CD4-positive, alpha-beta T cell treated with Interferon gamma for 1 hour (primary cell): Measurements from ENCODE around the gene KRTAP9-6.
A peak's percentile ranks its signal among the peaks of the same experiment; 100 is the strongest.
"Not testable (repeated sequence)": the region's sequence is repeated elsewhere in the genome, so short reads cannot be mapped to it uniquely, and the experiment has no call there.

Source experiments
- DNase-seq: peaks from one replicate; pipeline ENCODE4 v3.0.0-alpha.2; 2020

The KRTAP9-6 gene

DNA sequence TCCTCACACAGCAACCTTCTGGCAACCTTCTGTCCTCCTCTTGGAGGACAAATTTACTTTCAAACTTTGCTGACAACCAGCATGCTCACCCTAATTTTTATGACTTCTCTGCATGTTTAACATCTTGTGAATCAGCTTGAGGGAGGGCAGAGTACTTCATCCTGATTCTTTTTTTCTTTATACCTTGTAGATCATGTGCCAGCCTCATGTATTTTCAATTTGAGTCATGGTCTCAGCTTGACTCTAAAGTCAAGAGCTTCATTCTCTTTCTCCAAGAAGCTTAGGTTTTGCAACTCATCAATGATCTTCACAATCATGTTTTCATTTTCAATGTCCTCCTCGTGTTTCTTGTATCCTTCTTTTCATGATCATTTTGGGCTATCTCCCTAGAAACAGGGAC lies 6.7 kb downstream of the KRTAP9-6 start:
- DNase-seq, result no peak

DNA sequence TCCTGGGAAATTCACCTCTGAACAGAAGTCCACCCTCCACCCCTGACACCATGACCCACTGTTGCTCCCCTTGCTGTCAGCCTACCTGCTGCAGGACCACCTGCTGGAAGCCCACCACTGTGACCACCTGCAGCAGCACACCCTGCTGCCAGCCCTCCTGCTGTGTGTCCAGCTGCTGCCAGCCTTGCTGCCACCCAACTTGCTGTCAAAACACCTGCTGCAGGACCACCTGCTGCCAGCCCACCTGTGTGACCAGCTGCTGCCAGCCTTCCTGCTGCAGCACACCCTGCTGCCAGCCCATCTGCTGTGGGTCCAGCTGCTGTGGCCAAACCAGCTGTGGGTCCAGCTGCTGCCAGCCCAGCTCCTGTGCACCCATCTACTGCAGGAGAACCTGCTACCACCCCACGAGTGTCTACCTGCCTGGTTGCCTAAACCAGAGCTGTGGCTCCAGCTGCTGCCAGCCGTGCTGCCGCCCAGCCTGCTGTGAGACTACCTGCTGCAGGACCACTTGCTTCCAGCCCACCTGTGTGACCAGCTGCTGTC lies 10.5 kb downstream of the KRTAP9-6 start, which contains the start of gene KRTAP9-7:
Gene KRTAP9-7, plus strand, starts transcription at position 51 of the 543 bp plus-strand sequence. Its CDS starts 0 bp downstream, at position 51.
- not testable (repeated sequence) for DNase-seq

DNA sequence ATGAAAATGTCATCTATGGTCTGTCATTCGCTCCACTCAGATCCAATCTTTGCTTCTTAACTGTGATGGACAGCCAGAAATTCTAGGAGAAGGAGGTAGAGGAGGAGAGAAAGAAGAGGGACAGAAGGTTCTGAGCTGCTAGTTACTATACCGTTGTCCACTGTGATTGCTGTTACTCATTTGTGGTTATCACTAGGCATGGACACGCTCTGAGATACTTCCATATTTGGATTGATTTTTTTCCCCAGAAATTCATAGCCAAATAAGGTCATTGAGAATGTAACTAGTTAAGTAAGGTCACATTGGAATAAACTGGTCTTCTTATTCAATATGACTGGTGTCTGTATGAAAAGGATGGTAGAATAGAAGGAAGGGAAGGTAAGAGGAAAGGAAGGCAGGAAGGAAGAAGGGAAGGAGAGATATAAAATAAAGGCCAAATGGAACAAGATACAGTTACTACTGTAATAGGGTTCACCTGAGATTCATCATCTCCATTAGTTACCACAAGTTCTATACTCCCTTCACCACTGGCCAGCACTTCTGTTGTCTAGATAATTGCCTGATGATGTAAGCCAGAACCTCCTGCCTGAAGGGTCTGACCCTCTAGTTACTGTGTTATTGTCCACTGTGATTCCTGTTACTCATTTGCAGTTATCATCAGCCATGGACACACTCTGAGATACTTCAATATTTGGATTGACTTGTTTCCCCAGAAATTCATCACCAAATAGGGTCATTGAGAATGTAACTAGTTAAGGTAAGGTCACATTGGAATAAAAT lies 13.2 kb downstream of the KRTAP9-6 start:
- no peak for DNase-seq

DNA sequence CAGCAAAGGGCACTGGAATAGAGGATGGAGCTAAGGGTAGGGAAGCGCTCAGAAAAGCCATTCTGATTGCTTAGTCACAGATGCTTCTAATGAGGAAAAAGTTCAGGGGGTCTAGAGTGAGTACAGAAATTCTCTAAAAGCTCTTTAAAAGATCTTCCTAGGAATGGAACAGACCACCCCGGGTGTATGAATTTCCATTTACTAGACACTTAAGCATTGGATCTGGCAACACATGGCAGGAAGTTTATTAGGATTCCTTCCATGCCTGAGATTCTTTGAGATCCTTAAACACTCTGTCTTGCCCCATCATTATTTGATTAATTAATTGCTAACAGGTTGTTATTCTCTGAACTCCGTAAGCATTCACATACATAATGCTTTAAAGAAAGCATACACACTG lies 18.9 kb downstream of the KRTAP9-6 start:
- no peak for DNase-seq

DNA sequence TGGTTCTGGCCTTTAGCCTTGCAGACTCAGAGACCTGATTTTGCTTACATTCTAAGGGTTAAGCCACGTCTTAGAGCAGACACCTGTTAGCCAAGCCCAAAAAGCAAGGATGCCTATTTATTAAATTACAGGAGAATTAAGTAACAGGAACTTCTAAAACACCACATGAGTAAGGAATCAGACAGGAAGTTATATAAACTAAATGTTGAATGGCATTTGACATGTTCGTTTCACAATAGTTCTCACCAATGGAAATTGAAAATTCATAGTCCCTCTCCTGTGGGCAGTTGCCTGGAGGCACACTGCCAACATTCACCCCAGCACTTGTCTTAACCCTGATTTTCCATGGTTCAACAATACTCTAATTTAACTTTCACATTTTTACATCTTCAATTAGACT lies 19.4 kb downstream of the KRTAP9-6 start:
- no peak for DNase-seq

DNA sequence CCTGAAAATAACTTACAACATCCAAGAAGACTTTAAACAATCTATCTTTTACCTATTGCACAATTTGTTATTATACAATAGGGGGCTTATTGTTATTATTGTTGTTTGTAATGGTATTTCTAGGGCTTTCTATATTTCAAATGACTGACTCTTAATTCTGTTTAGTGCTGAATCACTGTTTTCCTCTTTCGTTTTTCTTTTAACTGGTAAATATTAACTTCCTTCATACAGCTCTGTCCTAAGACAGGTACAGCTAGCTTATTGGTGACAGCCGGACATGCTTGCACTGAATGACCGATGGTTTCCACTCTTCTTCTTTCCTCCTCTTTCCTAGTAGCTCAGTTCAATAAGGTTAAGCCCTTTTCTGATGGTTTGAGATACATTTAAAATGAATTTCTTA lies 21.9 kb downstream of the KRTAP9-6 start:
- no peak for DNase-seq

DNA sequence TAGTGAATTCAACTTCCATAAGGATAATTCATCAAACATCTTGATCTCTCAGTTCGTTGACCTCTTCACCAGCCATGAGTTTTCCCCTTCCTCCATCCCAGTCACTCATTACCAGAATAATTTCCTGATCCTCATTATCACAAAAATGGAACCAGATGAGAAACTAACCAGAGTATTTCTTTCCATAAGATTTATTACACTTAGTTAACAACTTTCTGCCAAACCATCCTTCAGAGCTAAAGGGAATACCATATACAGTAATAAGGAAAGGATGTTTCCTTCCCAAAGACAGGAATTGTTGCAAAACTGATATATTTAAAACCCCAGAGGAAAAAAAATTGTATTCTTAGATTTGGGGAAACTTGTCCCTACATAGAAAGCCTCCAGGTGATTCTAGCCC lies 28.8 kb downstream of the KRTAP9-6 start:
- no peak for DNase-seq

DNA sequence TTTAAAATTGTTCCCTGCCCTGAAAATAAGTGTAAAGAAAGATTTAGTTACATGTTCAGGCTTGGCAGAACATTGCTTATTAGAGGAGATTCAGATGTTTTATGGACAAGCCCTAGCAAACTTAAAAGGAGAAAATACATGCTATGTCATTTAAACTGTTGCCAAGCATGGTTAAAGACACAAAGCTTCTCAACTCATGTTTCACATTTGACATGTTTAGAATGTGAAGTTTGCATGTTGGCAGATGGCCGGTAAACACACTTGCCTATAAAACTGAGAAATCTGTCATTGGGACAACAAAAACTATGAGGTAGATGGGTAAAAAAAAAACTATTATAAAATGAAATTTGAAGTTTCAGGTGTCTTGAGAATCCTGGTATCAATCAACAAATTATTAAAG lies 31.7 kb downstream of the KRTAP9-6 start:
- no peak for DNase-seq

DNA sequence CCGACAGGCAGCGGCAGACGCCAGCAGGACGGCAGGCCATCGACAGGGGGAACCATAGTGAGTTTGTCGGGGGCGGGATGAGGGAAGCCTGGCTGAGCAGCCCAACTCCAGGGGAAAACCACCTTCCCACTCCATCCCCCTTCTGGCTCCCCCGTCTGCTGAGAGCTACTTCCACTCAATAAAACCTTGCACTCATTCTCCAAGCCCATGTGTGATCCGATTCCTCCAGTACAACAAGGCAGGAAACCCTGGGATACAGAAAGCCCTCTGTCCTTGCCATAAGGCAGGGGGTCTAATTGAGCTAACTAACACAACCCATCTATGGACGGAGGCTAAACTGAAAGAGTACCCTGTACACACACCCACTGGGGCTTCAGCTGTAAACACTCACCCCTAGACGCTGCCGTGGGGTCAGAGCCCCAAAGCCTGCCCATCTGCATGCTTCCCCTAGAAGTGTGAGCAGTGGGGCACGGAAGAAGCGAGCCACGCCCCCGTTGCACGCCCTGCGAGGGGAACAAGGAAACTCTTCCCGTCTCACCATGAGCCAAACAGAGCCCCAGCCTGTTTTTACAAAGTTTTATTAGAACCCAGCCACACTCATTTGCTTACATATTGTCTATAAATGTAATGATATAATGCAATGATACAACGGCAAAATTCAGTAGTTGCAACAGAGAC lies 33.4 kb downstream of the KRTAP9-6 start:
- no peak for DNase-seq

DNA sequence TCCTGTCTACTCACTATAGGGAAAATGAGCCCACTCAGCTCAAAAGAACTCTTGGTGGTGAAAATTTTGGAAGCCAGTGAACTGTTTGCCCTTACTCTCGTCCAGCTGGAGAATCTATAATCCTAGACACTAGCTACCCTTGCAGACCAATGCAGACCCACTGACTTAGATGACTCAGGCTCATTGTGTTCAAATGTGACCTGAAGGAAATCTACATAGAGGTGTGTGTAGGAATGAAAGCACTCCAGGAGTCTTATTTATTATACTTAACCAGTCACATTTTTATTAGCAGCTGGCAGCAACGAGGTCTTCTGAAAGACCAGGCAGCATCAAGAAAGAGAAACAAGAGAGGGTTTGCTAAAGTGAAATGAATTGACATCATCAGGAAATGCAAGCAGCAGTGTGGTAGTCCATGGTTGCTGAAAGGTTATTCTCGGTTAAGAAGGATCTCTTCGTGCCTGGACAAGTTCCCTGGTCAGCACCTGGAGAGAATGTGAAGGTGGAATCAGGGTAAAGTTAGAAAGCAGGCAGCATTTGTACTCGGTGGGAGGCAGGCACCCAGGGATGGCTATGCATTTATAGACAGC lies 36.1 kb downstream of the KRTAP9-6 start:
- DNase-seq, result no peak

DNA sequence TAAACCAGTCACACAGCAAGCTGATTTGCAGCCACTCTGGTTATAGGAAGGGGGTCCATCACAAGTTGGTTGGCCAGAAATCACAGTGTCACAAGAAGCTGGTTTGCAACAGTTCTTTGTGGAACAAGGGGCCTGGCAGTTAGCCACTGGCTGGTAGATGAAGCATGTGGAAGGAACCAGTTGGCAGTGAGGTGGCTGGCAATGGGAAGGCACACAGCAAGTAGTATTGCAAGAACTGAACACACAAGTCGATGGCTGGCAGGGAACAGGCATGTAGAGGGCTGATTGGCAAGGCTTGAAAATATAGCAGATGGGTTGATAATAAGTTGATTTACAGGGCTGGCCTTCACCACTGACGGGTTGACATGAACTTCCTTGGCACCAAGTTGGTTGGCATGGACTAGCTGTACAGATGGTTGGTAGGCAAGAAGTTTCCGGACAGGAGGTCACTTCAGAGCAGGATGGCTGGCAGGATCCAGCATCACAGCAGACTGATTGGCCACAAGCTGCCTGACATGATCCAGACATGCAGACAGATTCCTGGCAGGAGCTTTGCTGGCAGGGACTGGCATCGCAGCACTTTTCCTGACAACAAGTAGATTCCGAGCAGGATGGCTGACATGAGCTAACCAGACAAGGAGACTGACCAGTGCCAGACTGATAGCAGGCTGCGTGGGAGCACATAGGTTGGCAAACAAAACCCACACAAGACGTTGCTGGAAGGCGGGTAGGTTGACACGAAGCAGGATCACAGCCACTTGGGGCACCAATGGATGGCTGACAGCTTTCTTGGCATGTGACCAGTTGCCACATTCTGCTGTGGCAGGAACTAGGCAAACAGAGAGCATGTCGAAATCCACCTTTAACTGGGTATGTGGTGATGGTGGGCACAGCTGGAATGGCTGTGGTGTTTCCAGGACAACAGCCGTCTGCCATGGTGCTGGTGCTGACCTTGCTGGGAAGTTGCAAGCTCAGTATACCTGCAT lies 37.0 kb downstream of the KRTAP9-6 start, which contains the start of gene KRTAP29-1:
Gene KRTAP29-1, minus strand, starts transcription at position 936 of the 986 bp plus-strand sequence. Its CDS starts 0 bp downstream, at position 936.
- no peak for DNase-seq

DNA sequence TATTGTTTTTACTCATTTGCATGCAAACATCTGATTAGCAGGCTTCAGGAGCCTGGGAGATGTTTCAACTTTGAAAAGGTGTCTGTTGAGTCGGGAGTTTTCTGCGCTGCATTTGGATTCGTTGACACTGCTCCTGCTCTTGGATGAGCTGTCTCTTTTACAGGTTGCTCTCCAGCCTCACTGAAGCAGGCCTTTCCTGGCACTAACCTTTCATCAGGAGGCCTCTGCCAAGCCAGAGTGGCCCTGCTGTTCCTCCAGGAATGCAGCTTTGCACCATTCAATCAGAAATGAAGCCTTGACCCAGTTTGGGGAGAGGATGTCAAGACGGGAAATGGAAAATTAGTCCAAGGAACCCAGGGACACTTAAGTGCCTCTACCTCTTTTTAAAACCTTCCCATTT lies 37.8 kb downstream of the KRTAP9-6 start:
- no peak for DNase-seq

DNA sequence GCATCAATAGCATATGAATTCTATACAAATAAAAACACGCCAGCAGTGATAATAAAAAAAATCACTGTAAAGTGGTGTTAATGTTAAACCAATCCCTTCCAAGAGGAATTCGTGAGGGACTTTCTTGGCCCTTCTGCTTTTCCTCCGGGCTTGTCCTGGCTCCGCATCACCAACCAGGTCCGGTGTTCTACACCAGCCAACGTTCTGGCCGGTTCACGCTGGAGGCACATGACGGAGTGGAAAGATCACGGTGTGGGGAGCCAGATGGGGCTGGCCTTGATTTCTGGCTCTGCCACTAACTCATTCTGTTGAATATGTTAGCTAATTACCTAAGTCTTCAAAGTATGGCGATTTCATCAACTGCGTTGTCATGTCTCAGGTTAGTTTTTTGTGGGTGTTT lies 38.9 kb downstream of the KRTAP9-6 start:
- no peak for DNase-seq

DNA sequence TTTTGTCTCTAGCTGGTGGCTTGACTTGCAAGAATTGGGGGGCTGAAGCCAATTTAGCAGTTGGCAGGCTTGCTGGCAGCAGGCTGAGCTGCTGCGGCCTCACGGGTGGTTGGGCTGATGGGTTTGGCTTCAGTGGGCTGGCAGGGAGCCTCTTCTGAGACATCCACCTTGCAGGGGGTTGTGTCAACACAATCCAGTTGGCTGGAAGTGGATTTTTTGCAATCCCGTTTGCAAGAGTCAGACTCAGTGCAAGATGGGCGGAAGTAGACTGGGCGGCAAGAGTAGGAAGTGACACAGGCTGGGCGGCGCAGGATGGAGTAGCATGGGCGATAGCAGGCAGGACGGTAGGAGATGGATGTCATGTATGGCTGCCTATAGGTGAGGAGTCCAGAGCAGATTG lies 42.5 kb downstream of the KRTAP9-6 start:
- peak; percentile 16 for DNase-seq

DNA sequence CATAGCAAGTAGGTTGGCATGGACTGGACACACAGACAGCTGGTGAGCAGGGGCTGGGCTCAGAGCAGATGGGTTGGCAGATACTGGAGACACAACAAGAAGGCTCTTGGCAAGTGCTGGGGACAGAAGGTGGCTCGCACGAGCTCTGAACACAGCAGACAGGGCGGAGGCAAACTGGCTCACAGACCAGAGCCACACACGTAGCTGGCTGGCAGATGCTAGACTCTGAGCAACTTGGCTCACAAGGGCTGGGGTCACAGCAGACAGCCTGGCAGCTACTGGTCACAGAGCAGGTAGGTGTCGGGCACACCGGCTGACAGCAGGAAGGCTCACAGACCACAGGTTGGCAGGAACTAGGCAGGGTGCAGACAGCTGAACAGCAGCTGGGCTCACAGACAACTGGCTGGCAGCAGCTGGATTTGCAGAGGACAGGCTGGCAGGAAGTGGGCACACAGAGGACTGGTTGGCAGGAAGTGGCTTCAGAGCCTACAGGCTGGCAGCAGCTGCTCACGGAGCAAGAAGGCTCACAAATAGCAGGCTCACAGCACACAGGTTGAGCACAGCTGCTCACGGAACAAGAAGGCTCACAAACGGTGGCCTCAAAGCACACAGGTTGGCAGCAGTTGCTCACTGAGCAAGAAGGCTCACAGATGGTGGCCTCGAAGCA lies 43.2 kb downstream of the KRTAP9-6 start:
- peak; percentile 87 for DNase-seq

DNA sequence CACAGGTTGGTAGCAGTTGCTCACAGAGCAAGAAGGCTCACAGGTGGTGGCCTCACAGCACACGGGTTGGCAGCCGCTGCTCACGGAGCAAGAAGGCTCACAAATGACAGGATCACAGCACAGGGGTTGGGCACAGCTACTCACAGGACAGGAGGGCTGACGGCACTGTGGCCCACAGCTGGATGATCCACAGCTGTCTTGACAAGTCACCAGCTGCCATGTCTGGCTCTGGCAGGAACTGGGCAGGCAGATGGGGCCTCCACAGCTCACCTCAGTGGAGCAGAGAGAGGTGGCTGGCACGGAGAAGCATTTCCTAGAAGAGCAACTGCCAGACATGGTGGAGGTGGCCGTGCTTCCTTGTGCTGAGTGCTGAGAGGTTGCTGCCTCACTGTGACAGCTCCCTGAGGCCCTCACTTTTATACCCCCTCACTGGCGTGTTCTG lies 43.8 kb downstream of the KRTAP9-6 start, which contains the start of gene KRTAP16-1:
Gene KRTAP16-1, minus strand, starts transcription at position 392 of the 442 bp plus-strand sequence. Its CDS starts 56 bp downstream, at position 336.
- DNase-seq, result peak; percentile 54

DNA sequence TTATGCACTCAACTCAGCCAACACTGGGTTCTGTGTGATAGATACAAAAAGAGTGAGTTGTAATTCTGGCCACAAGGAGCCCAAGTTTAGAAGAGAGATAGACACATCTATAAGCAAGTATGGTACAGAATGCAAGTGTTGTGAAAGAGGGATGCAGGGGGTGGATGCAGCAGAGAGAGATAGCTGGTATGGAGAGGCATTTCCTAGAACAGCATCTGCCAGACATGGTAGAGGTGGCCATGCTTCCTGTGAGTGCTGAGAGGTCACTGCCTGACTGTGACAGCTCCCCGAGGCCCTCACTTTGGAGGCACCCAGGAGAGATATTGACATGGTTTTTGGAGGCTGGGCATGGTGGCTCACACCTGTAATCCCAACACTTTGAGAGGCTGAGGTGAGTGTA lies 45.9 kb downstream of the KRTAP9-6 start:
- no peak for DNase-seq

DNA sequence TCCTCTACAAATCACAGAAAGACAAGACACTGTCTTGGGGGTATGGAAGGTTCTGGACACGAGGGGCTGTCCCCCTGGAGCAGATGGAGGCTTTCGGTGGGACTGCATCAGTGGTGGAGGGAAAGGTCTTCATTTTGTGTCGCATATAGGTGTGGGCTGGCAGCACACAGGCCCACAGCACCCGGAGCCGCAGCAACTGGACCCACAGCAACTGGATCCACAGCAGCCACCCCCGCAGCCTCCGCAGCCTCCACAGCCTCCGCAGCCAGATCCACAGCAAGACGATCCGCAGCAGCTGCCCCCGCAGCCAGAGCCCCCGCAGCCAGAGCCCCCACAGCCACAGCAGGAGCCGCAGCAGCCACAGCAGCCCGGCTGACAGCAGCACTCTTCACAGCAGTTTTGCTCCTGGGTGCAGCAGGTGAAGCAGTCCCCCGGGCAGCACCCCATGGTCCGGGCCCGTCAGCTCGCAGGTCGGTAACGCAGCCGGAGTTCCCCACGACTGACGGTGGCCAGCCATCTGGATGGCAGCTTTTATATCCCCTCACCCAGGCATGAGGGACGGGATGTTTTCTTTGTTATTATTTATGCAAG lies 50.1 kb downstream of the KRTAP9-6 start, which contains the start of gene KRTAP17-1:
Gene KRTAP17-1, minus strand, starts transcription at position 507 of the 591 bp plus-strand sequence. Its CDS starts 60 bp downstream, at position 447.
- no peak for DNase-seq
